Glomerular visceral epithelial cell (primary cell): Measurements from ENCODE around the gene AIG1.

Experiments
- DNase-seq: peaks from one replicate; pipeline ENCODE4 v3.0.0-alpha.2; 2016; ENCODE audit errors: extremely low spot score

The AIG1 gene

DNA sequence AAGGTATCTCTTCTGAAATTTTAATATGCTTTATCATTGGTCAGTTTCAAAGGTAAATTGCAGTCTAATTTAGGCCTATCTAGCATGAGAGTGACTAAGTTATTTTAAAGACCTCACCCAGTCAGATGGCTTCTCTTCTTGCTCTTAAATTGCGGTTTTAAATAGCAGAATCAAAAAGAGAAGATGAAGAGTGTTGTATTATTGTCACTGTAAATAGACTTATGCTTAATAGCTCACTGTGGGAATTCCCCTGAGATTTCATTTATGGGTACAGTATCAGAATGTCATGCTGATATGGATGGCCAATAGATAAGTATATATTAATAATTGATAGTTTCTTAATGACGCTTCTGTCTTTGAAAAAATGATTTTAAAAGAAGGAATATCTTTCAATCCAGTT lies 35.7 kb downstream of the AIG1 start:
- no peak for DNase-seq

DNA sequence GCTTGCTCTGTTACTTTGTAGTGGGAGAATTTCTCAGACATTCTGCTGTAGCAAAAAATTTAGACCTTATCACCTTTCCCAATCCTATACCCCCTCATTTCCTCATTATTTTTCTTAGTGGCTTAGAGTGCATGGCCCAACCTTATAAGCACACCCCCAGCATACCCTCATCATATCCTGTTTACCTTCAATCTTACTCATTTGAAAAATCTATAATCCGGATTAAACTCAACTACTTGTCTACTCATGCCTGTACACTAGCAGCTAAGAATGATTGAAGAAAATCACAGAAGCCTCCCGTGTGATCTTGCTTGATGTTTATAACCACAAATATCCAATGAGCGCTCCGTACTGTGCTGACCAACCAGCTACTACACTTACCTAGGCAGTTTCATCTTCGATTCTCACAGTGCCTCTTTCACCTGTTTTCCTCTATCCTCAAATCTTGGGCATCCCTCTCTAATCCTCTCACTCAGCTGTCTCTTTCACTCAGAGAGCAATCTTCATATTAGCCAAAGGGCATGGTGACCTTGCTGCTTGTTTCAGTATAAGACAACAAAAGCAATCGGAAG lies 36.6 kb downstream of the AIG1 start:
- DNase-seq = no peak

DNA sequence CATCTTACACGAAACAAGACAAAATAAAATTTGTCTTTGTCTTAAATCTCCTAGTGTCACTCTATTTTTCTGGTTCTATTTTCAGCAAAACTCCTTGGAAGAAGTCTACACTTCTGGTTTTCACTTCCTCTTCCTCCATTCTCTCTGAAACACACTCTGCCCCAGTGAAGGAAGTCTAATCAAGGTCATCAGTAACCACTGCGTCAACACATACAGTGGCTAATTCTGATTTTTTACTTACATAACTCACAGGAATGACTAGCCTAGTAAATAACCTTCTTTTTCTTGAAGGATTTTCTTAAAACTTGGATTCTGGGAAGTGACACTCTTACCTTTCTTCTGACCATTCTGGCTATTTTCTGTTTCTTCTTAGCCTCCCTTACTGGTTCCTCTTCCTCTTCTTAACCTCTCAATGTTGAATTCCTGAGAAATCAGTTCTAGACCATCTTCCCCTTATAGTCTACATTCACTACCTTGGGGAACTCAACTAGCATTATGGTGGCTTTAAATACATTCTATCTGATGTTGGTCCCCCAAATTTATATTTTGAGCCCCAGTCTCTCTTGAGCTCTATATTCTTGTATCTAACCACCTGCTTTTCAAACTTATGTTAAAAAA lies 37.5 kb downstream of the AIG1 start:
- no peak for DNase-seq

DNA sequence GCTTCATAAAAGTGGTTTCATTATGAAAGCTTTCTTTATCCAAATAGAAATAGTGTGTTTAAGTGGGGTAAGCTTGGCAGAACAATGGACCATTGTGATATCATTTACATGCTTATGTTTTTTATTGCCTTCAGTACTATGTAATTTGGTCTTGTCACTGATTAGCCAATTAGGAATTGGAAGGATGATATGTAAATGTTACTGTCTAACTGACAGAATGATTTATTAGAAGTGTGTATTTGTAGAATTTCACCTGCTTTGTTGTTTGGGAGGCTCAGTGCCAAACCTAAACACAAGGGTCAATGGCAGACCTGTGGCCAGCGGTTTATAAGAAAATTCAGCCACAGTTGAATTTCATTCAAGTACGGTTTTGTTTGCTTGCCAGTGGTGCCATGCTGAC lies 39.0 kb downstream of the AIG1 start:
- DNase-seq = no peak

DNA sequence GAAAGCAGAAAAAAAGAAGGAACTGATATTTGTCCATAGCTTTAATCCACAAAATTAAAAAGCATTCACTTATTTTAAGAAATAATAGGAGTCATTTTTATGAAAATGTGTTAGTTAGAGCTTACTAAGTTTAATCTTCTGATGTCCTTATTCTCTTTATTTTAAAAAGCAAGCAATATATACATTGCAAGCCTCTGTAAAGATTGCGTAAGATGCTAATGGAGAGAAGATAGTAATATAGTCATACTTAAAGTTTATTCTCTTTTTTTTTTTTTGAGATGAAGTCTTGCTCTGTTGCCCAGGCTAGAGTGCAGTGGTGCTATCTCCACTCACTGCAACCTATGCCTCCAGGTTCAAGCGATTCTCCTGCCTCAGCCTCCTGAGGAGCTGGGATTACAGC lies 39.7 kb downstream of the AIG1 start:
- no peak for DNase-seq

DNA sequence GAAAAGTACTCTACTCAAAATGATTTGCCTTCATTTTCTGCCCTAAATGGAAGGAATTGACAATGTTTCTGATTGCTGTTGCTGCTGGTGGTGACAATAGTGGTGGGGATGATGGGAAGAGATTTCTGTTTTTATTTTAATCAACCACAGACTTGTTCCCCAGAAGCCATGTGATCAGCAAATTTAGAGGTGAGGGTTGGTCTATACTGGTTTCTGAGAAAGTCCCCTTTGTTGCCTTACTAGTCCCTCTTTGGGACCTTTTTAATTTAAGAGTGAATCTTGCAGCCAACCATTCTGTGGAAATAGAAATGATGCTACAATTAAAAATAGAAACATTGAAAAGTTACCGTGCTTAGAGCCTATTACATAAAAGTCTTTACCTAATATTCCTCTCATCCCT lies 43.2 kb downstream of the AIG1 start:
- DNase-seq = no peak

DNA sequence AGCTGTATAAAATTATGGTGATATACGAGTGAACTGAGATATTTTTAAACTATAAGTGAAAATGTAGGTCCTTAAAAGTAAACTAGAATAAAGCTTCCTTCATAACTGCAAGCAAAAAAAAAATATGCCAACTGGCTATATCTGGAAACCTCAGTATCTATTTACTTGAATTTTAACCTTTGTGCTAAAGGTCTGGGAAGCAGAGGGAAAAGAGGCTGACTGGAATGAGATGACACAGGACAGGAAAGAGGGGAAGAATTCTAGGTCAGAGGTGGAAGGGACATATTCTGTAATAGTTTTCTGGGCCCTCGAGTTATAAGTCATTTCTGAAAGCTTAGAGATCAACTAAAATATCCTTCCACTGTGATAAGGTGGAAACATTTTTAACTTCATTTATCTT lies 46.8 kb downstream of the AIG1 start:
- DNase-seq = no peak

DNA sequence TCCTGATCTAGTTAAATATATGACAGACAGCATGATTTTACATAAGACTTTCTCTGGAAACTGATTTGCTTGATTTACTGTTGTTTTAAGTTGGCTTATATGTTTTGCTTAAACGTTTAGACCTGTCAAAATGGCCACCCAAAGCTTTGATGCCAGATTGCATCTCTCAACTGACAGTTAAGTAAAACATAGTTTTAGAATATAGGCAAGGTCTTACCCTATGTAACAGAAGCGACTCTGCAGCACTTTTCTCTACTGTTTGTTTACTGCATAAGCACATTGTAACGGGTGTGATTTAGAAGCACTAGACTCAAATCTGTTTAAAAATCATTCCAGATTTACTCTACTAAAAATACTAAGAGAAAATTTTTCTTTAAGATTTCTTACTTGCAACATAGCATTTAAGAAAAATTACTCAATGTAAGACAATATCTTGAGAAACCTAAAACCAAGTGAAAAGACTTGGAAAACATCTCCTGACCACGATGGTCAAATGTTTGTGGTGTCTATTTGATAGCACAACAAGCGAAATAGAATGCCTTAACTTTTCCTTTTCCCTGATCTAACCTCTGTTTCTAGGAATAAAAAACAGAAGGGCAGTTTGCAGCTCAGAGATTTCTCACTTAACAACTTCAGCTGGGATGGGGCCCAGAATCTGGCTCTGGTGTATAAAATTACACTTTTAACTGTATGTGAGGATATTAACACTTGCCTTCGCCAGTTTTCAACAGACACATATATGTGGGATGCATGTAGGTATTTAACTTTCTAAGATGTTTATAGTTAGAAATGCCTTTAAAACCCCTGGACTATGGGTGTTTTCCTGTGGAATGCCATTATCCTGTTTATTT lies 47.4 kb downstream of the AIG1 start:
- no peak for DNase-seq

DNA sequence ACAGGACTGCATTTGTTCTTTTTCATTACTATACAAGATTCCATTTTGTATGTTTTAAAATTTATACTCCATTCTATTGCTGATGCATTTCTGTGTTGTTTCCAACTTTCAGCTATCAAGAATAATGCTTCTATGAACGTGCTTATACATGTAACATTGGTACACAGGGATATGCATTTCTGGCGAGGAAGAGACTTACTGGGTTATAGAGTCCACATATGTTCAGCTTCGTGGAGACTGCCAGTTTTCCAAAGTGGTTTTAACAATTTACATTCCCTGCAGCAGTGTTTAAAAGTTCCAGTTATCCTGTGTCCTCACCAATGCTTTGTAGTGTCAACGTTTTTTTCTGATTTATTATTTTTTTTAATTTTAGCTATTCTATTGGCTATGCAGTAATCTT lies 48.5 kb downstream of the AIG1 start:
- DNase-seq = no peak

DNA sequence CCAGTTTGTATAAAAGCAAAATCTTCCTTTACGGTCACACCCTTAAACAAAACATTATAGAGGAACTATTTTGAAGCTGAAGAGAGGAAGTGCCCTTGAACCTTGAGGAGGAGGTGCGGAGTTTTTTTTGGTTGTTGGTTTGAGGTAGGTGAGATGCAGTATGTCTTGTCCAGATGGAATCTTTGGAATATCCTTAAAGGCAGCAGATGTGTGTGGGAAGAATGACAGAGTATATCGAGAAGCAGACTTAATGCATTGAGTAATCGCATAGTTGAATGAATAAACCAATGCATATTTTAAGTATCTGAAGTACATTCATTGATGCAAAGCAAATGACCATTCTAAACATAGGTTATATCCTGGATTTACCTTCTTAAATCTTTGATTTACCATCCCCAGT lies 49.9 kb downstream of the AIG1 start:
- no peak for DNase-seq

DNA sequence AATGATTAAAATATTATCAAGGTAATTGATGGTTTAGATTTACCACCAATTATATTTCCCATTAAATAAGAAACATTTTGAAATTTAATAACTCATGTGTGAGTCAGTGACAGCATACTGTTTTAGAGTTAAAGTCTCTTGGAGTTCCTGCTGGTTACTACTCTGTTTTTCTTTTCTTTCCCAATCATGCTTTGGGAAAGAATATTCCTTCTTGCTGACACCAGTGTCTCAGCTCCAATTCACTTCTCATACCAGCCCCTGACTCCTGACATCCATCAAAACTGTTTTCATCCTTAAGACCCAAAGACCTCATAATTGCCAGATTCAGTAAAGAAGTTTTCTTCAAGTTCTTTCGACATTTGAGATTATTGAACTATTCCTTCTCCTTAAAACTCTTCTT lies 50.3 kb downstream of the AIG1 start:
- DNase-seq = no peak

DNA sequence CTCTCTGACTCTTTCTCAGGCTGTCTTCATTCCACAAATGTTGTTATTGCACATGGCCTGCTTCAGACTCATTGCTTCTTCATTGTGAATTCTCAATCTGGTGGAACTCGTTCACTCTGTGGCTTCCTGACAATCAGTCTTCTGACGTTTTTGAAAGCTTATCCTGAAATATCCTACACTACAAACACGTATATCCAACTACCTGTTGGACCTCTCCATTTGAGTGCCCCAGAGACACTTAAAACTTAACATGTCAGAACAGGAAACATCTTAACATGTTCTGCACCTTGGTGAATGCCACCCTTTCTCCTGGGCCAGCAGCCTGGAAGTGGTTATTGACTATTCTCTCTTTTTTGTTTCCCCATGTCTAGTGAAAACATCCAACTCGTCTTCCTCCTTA lies 50.8 kb downstream of the AIG1 start:
- DNase-seq = no peak

DNA sequence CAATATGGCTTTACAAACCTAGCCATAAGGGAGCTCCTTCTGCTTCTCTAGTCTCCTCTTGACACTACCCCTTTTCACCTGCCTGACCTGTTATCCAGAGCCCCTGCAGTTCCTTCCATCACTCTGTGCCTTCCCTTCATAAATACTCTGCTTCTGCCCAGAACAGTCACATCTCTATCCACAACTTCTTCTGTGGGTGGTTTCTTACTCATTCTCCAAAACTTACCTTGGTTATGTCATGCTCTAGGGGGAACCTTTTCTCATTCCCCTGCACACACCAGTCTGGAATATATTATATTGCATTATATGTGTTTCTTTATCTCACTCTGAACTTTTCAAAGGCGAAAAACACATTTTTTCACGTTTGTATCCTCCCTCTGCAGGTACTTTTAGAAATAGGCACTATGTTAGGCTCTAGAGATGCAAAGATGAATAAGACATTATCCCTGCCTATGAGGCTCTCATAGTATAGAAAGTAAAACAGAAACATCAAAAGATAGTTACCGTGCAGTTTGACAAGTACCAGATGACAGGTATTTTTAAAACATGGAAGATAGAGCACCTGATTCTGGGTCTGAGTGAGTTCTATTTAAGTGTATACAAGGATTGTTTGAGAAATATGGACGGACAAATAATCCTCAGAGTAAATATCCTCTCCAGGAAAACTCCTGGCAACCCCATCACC lies 51.5 kb downstream of the AIG1 start:
- DNase-seq = no peak

DNA sequence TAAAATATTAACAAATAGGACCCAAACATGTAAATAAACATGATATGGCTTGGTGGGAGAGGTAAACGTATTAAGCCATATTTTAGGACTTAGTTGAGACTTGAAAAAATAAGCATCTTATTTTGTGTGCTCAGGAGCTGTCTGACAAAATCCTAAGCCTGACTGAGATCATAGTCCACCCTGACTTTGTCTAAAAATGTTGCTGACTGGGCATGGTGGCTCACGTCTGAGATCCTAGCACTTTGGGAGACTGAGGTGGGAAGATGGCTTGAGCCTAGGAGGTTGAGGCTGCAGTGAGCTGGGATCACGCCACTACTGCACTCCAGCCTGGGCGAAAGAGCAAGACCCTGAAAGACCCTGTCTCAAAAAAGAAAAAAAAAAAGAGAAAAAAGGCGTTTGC lies 52.1 kb downstream of the AIG1 start:
- DNase-seq = no peak

DNA sequence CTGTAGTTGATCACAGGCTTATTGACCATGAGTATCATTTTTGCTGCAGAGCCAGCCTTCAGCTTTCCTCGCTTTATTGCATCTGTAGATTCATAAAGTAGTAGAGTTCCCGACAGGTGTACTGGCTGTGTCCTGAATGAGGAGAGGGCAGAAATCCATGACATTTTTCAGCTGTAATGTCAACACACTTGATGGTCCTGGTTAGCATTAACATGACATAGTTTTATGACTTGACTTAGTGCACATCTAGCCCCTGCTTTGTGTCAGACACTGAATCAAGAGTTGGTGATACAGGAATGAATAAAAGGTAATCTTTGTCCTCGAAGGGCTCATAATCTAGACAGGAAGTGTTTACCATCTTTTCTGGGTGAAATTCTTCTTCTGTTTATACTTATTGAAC lies 55.0 kb downstream of the AIG1 start:
- DNase-seq = no peak

DNA sequence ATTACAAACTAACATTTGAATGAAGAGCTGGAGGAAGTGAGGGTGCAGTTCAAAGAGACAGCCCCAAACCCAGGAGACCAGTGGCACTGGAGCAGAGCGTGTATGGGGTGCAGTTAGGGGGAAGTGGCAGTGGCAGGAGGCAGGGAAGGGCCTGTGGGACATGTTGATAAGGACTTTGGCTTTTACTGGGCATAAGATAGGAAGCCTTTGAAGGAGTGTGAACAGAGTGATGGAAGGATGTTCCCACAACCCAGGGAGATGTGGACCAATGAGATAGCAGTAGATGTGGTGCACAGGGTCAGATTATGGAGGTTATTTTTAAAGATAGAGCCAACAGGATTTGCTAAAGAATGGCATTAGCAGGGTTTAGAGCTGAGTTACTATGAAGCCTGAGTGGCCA lies 56.4 kb downstream of the AIG1 start:
- no peak for DNase-seq

DNA sequence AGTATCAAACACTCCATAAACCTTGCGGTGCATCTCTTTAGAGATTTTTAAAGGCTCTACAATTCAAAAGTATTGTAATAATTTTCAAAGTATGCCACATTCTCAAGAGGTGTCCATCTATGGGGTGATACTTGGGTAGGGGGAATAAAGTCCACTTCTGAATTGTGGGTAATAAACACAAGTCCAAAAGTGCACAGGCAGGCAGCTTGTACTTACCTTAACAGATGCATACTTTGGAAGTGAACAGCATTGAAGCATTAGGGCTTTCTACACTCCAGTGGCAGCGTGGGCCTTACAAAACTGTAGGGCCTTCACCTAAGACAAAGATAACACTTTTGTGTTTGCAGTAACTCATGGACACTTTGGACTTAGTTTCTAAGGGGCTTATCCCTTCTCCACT lies 58.6 kb downstream of the AIG1 start:
- no peak for DNase-seq

DNA sequence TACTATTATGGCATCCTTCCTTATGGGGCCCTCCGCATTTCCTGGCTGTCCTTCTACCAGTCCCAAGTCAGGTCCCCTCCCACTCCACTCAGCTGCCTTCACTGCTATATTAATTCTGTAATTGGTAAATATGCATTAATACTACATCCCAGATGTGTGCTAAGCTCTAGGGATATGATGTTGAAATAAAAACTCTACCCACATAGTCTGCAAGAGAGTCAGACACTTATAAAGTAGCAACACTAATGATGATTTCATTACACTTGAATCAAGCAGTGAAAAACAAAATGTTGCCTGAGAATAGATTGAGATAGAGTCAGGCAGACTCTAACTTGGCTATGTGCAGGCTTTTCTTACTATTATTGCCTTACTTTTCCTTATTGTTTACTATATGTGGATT lies 62.4 kb downstream of the AIG1 start:
- DNase-seq = no peak

DNA sequence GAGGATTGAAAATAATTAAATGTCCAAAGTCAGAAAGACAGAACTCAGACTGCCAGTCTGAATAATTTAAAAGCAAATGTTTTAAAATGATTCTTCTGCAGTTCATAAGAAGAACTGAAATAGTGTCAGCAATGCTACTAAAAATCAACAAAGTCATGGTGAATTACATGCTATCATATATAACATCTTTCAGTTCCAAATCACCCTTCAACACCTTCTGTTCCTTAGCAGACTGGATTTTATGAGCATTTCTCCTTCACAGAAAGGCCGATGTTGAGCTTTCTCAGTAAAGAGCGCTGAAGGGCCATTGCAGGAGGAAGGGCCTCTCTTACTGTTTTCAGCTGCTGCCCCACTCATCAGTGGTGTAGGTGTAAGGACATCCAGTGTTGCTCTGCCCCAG lies 63.3 kb downstream of the AIG1 start:
- DNase-seq = no peak

DNA sequence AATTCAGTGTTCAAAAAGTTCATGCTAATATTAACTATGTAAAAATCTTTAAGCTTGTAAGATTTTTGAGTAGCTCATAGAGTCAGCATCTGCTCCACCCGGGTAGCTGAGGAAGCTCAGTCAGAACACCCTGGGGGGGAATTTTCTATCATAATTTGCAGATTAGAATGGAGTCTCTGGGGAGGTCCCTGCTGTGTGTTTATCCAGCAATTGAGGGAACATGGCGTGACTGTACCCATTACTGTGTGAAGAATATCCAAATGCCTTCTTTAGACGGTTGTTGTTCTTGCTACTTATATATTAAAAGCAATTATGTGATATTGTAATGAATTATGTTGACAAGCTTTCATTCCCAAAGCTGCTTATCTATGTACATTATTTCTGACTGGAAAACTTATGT lies 64.8 kb downstream of the AIG1 start:
- peak; percentile 73 for DNase-seq

DNA sequence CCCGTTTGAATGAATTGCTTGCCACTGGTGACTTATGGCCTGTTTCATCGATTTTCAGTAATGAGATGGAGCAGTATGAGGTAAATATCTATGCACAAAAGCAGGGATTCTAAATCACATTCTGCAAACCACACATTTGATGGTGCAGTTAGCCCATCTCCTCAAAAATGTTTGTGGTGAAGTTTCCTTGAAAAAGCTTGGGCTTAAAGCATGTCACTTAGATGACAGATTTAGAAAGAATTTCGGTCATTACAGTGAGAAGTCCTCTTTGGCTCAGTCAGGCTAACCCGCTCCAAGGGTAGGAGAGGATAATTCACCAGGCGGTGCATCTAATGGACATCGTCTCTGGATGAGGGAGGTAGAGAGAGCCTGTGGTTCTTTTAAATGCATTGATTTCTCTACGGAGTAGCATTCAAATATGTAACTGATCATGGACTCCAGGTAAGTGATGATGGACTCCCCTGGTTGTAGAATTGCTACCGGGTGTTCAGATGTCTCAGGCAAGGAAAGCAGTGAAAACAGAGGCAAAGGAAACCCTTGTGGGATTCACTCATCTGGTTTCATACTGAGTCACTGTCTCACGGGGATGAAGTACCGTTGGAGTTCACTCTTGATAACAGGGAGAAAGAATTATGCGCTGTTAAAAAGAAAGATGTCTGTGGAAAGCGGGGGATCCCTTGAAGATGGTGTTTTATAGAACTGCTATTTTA lies 65.3 kb downstream of the AIG1 start:
- peak; percentile 89 for DNase-seq

DNA sequence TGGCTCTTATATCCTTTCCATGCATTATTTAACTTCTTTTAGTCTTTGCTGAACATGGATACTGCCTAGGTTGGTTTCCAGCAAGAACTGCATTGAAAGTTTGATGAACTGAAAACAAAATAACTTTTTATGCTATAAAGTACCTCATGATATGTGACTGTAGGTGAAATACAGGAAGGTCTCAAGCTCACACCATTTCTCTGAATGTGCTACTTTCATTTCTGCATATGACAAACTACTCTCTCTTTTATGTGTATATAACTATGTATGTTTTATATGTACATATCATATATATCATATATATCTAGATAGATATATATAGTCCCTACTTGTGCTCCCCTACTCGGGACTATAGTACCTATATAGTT lies 65.9 kb downstream of the AIG1 start:
- no peak for DNase-seq
